Vagina (tissue), 2 donors: ENCODE results near the gene C10orf95.

Experiments used
- CTCF ChIP-seq, 3 experiments: fragments of 450-650 bp in 2 of 3; fragments of 200-600 bp in 1 of 3; sonication (generic) in 1 of 3; IDR thresholded peaks; one replicate each; pipeline ENCODE4 v1.5.1; 2017 to 2019; ENCODE audit warnings: antibody characterized with exemption in 3 of 3, mild to moderate bottlenecking in 2 of 3, moderate library complexity in 2 of 3
- POLR2AphosphoS5 ChIP-seq, 2 donors: sonication (generic); formaldehyde crosslinking; IDR thresholded peaks; one replicate each; pipeline ENCODE4 v1.9.0; 2017; ENCODE audit warnings: antibody characterized with exemption in 2 of 2, mild to moderate bottlenecking in 2 of 2, low read depth in 1 of 2; ENCODE audit not compliant: insufficient read depth in 1 of 2

DNA sequence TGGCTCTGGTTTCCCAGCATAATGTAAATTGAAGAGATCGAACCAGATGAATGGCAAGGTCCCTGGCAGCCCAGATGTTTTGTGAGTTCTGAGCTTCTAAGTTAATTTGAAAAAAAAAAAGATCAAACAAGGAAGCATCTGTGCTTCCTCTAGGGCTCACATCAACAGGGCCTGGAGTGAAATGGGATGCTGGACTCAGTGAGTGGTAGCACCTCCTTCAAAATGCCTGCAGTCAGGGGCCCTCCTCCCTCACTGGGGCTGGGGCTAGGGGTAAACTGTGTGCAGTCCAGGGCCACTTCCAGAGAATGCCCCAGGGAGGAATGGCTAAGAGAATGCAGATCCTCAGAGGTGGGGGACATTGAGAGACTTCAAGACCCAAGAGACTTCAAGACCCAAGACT lies 13.0 kb downstream of the C10orf95 start:
- no peak for TF ChIP-seq CTCF (IDR thresholded peaks at IDR 0.05)
- no peak for TF ChIP-seq POLR2AphosphoS5 (IDR thresholded peaks at IDR 0.05; ENCODE audit: insufficient read depth in 1 of 2, low read depth in 1 of 2)
